Left hindlimb (tissue), 1 donor: ENCODE measurements around the gene TSPAN12.
A peak's percentile ranks its signal among the peaks of the same experiment; 100 is the strongest.
"Not testable (repeated sequence)": the region's sequence is repeated elsewhere in the genome, so short reads cannot be mapped to it uniquely, and the experiment has no call there.

Experiments
- DNase-seq: peaks from one replicate; pipeline ENCODE4 v3.0.0-alpha.2; 2018

Gene TSPAN12, protein sequence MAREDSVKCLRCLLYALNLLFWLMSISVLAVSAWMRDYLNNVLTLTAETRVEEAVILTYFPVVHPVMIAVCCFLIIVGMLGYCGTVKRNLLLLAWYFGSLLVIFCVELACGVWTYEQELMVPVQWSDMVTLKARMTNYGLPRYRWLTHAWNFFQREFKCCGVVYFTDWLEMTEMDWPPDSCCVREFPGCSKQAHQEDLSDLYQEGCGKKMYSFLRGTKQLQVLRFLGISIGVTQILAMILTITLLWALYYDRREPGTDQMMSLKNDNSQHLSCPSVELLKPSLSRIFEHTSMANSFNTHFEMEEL

DNA sequence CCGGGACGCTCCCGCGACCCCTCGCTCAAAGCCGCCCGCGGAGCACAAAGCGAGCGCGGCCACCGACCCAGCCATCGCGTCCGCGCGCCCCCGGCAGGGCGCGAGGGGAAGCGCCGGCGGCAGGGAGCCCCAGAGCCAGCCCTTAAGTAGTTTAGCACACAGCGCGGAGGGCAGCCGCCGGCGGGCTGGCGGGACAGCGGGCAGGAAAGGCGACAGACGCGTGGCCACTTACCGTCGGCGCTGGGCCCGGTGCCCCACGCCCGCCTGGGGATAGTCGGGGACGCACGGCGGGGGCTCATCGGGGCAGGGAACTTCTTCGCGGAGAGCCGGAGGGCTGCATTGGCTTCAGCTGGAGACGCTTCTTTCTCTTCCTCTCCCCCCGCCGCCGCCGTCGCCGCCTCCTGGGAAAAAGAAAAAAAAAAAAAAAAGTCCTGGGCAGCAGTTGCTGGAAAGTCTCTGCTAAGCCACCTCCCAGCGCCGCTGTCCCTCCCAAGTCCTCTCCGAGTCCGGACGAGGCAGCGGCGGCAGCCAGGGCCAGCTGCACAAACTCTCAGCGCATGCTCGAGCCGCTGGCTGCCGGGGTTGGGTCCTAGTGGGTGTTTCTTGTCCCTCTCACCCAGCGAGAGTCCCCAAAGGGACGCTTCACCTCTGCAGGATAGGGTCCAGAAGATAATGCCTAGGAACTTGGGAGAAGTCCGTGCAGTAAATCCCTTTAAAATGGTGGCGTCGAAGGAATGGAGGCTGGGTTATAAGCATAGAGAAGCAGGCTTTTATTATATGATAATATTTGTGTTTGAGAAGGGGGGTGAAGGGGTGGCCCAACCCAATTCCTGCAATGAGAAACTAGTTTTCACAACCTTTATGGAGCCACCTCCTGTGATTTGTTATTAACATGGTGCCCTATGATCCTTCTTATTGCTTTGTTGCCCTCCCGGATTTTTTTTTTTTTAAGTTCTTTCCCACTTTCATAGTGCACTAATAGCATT, at the start of gene TSPAN12:
Gene TSPAN12 (minus strand): TSS at position 557 of the 986 bp plus-strand sequence. CDS start 1,381 bp downstream, outside the sequence.
- DNase-seq: peak; percentile 89

DNA sequence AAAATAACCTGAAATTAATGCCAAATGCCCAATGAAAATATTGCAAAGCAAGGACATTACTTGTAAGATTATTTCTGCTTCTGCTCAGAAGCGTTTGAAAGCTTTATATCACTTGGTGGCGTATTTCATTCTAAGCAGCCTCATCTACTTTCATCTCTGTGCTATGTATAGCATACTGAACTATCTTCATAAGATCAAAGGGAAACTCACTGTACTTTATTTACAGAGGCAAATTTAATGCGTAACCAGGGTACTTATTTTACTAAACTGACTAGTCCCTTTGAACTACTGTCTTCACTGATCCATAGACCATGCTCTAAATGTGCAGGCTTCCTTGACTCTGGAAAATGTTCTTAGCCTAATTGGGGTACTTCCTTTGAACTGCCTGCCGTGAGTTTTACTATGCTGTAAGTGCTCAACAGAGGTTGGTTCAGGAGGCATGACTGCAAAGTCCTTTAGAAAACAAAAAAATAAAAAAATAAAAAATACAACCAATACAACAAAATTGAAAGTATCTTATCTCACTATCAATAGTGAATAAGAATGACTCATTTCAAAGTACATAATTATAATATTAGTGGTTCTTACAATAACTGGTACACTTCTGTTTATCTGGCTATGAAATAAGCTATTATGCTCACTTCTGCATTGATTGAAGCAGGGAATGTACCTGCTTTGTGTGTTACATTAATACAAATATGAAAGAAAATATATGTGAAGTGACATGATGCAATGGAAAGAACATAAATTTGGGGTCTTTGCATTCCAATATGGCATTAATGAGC, 41.0 kb upstream of the TSPAN12 start:
- no peak for DNase-seq

- DNase-seq: not testable (repeated sequence)
Observed at GRCh38 chr7:120895253-120895652, 37.3 kb upstream of the TSPAN12 start.

DNA sequence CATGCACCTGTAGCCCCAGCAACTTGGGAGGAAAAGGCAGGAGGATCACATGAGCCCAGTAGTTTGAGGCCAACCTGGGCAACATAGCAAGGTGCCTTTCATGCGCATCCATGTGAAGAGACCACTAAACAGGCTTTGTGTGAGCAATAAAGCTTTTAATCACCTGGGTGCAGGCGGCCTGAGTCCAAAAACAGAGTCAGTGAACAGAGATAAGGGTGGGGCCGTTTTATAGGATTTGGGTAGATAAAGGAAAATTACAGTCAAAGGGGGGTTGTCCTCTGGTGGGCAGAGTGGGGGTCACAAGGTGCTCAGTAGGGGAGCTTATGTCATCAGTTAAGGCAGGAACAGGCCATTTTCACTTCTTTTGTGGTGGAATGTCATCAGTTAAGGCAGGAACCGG, 27.7 kb upstream of the TSPAN12 start:
- DNase-seq: not testable (repeated sequence)

DNA sequence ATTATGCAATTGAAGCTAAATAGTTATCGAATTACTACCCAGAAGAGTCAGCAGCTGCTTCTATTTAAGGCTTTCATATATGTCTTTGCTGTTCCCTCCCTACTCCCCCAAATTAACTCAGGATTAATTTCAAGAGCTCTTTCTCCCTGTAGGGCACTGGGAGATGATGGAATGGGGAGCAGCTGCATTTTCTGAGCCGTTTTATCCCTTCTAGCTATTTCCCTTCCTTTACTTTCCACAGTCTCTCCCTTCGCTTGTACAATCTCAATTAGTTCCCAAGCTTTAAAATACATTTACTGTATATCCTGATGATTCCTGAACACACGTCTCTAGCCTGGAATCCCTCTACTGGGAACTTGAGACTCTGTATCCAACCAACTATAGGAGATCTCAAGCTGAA, 19.8 kb upstream of the TSPAN12 start:
- no peak for DNase-seq

DNA sequence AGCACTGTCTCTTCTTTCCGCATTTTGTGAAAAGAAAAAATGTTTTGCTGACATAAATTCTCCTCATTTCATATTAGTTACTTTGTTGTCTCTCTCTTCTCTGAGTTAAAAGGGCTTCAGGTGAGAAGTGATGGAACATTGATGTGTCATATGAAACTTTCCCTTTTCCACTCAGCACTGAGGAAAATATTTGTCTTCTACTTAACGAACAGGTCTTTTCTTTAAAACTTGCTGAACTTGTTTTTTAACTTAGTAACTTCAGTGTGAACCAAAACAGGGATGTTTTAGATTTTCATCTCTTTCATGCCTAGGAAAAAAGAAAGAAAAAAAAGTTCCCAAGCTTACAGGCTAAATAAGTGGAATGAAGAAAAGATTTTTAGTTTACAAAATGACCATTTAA, 19.0 kb upstream of the TSPAN12 start:
- DNase-seq: no peak

DNA sequence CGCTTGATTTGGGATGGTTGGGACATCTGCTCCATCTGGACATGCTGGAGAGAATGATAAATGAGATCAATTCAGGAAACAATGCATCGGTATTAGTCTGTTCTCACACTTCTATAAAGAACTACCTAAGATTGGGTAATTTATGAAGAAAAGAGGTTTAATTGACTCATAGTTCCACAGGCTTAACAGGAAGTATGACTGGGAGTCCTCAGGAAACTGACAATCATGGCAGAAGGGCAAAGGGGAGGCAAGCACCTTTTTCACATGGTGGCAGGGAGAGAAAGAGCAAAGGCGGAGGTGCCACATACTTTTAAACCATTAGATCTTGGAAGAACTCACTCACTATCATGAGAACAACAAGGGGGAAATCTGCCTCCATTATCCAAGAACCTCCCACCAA, 16.8 kb upstream of the TSPAN12 start:
- DNase-seq: no peak

DNA sequence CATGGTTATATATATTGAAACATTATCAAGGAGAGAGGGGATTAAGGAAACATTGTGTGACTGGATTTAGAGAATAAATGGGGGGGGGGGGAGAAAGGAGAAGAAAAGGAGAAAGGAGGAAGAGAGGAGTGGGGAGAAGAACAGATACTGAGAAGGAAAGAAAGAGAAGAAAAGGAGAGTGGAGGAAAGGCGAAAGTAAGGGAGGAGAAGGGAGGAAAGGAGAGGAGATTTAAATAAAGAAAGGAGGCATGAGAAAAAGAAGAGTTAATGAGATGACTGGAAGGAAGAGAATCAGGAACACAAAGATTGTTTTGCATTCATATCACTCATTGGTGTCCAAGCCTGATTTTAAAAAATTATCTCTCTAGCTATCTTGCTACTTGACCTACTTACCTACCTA, 16.1 kb upstream of the TSPAN12 start:
- no peak for DNase-seq

GRCh38 chr7:120873401-120873800, 15.5 kb upstream of the TSPAN12 start:
- DNase-seq: no peak

DNA sequence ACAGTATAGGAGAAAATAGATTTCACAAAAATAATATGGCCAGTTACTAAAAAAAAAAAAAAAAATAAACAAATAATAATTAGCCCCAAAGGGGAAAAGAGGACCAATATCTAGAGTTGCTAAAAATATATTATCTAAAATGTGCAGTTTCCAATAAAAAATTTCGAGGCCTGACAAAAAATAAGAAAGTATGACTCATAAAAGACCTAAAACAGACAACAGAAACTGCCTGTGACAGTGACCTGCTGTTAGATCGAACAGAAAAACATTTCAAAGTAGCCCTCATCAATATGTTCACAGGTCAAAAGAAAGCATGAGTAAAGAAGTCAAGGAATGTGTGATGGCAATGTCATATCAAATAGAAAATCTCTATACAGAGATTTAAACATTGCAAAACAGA, 11.8 kb upstream of the TSPAN12 start:
- DNase-seq: no peak

DNA sequence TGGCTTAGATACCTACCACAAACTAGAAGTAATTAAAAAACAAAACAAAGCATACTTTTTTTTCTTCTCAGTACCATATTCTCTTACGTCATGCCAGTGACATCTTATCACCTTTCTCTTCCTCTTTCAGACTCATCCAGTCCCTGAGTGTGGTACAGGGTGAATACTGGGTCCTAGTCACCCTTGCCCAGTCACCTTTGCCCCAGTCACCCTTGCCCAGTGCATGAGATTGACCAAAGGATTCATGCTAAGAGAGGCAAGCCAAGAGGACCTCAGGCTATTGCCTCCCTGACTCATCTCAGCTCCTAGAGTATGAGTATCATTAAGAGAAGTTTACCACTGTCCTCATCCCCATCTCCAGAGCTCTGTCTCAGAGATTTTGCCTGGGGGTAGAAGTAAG, 10.0 kb upstream of the TSPAN12 start:
- no peak for DNase-seq

DNA sequence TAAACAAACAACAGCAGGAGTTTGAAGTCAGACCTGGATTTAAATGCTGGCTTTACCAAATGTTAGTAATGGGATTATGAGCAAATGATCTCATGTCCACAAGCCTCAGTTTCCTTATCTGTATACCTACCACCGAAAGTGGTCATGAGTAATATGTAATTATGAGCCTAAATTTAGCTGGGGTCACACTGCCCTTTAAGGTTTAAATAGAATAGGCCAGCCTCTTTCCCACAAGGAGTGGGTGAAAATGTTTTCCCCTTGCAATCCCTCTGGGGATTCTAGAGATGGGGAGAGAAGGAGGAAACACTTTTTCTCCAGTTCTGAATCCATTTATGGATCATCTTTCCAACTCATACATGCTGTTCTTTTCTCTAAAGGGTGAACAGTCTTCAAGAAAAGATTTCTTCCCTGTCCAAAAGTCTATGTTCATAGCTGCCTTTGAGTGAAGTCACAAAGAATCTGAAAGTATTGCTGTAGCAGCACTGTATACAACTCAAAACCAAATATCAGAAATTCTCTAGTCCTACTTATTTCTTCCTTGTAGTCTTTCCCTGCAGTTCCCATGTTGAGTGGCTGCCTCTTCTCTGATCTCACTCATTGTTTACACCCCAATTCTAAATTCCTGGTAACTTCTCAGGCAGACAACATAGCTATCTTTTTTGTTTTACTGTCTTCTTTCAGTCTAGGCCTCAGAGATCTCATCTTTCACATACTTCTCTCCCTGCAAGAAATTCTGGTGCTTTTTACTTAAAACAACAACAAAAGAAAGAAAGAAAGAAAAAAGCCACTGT, 7.4 kb upstream of the TSPAN12 start:
- DNase-seq: no peak

- DNase-seq: peak; percentile 48
Observed at GRCh38 chr7:120864141-120864900, 6.4 kb upstream of the TSPAN12 start.

GRCh38 chr7:120862987-120863590, 5.1 kb upstream of the TSPAN12 start:
- DNase-seq: no peak

GRCh38 chr7:120860156-120860555, 2.2 kb upstream of the TSPAN12 start:
- DNase-seq: no peak

DNA sequence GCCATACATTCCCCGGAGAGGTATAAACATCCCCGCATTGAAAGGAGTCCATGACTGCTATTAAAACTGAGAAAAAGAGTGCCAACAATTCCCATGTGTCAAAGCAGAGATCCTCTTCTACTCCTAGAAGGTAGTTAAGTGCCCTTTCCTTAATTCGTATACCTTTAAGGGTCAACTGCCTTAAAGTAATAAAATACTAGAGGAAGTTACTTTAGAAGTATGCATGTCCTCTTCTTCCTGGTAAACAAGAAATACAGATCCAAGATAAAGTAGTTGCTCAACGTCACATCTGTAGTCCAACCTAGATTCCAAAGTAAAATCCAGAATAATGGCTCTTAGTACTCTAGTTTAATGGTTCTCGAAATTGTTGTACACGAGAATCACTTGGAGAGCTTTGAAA, 1.5 kb upstream of the TSPAN12 start:
- no peak for DNase-seq

DNA sequence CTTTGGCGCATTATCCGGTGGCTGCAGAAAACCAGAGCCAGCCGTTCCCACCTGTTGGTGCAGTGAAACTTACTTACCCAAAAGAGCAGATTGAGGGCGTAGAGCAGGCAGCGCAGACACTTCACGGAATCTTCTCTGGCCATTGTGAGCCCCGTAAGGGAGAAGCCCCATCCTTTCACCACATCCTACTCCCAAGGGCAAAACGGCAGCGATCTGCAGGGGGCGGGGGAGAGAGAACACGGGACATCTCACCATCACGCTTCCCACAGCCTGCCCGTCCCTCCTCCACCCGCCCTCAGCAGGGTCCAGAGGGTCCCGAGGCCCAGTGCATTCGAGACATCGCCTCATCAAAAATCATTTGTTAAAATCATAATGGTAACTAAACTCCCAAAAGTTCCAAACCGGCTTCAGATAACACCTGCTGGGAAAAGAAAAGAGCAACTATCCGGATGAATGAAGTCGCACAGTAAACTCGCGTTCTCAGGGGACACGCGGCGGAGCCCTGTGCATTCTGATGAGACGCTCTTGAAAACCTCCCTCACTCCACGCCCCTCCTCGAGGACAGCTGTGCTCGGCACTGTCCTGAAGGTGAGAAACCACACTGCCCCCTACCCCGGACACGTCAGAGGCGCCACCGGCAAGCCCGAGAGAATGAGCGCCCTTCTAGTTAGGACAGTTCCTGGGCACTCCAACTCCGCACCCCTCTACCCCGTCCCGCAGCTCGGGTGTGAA, 1.2 kb downstream of the TSPAN12 start:
- peak; percentile 66 for DNase-seq

DNA sequence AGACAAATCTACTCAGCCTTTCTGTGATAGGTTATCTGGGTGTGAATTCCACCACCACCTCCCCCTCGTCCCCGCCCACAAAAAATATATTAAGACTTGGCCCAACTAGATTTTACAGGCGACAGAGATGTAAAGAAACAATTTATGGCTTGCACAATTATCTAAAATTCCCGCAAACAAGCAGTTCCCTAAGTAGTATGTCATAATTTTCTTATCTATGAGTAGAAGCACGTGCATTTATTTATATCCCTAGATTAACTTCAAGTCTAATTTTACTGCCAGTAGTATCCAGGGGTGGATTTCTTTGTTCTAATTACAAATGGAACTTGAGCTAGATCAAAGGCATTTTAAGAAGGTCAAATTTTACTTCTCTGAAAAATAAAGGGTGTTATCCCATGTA, 1.7 kb downstream of the TSPAN12 start:
- DNase-seq: no peak

- DNase-seq: no peak
Observed at GRCh38 chr7:120852700-120853099, 5.2 kb downstream of the TSPAN12 start.

- no peak for DNase-seq
Observed at GRCh38 chr7:120843109-120843508, 14.8 kb downstream of the TSPAN12 start.
